Measurements from ENCODE around the gene BMPR1B.
"Not testable (repeated sequence)": the region's sequence is repeated elsewhere in the genome, so short reads cannot be mapped to it uniquely, and the experiment has no call there.

The BMPR1B gene

DNA sequence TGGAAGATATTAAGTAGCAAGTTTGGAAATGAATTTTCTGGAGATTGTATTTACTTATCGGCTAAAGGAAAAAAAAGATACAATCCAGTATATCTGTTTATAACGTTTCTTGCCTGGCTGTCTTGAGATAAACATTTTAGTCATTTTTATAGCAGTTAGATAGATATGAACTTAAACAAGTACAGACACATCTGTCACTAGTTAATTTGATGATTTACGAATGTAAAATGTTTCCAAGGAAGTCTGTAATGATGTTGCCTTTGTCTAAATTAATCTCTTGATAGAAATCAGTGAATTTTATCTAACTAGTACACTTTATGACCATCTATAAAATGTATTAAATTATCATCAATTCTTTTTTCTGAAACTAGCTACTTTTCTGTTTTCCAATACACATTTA, 5.7 kb downstream of the BMPR1B start:
- no peak for DNase-seq

GRCh38 chr4:94764069-94764468, 6.3 kb downstream of the BMPR1B start:
- DNase-seq: no peak

DNA sequence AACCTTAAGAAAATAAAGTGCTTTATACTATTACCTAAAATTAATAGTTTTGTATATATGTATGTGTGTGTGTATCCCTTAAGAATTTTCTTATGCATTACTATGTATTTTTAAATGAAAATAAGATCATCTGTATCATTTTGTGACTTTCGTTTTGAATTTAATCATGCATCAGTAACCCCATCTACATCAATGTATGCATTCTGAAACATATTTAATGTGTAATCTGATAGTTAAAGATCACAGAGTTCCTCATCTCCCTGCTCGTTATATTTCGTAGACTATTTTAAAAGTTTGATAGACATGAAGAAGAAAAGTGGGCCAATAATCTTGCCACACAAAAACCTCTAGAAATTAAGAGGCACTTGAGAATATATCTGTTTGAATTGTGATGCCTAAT, 7.4 kb downstream of the BMPR1B start:
- no peak for DNase-seq

- DNase-seq: no peak
Observed at GRCh38 chr4:94765648-94766047, 7.9 kb downstream of the BMPR1B start.

DNA sequence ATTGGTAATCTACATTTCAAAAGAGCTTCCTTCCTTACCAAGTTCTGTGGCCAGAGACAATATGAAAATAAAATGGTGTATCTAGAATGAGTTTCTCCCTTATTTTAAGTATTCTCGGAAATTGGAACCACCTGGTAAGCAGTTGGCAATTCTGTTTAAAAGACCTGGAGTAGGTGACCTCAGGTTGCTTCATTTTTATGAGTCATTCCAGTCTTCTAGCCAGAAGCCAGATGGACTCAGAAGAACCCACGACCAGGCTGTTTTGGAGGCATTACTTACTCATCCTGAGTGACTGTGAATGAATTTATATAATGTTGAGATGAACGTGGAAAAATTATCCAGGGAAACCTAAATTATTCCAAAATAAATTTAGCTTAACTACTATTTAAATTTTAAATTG, 9.1 kb downstream of the BMPR1B start:
- no peak for DNase-seq

GRCh38 chr4:94767446-94767845, 9.7 kb downstream of the BMPR1B start:
- no peak for DNase-seq

DNA sequence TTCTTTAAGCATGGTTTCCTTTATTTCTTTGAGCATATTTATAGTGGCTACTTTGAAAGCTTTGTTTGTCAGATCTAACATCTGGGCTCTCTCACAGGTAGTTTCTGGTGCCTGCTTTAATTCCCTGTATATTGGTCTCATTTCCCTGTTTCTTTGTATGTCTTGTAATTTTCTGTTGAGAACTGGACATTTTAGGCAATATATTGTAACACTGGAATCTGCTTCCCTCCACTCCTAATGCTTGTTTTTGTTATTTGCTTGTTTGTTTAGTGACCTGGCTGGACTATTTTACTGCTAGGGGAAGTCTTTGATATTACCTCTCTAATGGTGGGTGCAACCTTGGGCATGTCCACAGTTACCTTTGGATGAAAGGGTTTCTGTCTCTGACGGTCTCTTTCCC, 25.0 kb downstream of the BMPR1B start:
- DNase-seq: no peak

DNA sequence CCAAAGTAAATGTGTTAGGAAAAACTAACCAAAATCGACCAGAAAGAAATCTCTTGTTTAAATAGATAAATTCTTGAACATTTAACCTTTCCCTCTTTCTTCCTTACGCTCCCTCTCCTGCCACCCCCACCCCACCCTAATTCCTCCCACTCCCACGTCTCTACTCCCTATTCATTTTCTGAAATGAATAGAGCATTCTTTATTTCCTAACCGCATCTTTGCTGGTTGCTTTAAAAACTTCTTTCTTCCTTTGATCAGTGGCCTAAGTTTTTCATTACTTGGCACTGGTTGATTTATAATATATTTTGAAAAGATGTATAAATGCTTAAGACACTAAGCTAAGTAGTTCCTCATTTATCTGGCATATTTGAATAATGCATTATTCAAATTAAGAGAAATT, 33.9 kb downstream of the BMPR1B start:
- no peak for DNase-seq

- no peak for DNase-seq
Observed at GRCh38 chr4:94798808-94799207, 41.1 kb downstream of the BMPR1B start.

GRCh38 chr4:94801016-94801415, 43.3 kb downstream of the BMPR1B start:
- DNase-seq: no peak

GRCh38 chr4:94802091-94802490, 44.3 kb downstream of the BMPR1B start:
- DNase-seq: no peak

DNA sequence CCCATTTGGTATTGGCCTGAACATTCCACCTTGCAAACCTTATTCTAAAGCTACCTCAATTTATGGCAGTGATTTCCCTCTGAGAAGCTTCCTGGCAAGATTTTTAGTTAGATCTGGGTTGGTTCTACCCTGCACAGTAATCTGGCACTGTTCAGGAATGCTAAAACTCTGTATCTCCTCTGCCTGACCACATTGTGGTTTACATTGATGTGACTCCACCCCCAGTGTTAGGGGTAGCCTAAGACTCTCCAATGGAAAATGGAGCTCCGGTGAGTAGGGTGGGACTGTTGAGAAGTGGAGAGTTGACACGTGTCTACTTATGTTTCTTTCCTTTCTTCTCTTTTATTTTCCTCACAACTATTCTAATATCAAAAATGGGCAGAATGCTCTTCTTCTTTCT, 45.4 kb downstream of the BMPR1B start:
- DNase-seq: no peak

DNA sequence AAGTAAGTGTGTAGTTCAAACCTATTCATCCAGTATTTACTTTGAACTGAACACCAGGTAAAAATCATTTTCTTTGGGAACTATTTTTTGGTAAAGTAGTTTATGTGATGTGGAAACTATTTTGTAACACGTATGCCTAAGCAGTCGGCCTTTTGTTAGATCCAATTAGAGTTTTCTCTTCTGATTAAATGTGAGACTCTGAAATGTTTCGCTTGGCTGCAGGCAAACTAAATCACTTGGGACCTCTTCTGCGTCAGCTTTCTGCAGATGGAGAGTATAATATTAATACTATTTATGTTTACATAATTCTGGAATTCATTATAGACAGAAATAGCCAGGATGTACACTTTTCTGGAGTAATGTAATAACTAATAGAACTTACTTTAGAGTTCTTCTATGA, 46.9 kb downstream of the BMPR1B start:
- DNase-seq: no peak

DNA sequence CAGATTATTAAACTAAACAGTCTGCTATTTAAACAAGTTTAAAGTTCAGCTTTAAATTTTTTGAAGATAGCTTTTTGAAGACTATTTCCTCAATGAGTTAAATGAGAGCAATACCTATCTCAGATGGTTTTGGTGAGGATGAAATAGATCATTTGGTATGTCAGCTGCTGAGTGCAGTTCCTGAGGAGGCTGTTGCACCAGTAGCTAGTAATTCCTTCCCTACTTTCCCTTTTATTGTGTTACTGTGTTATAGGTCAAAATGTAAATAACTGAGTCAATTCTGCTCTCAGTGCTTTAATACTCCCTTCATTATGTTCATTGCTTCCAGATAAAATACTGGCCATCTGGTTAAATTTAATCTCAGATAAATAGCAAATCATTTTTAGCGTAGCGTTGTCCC, 48.6 kb downstream of the BMPR1B start:
- DNase-seq: no peak

DNA sequence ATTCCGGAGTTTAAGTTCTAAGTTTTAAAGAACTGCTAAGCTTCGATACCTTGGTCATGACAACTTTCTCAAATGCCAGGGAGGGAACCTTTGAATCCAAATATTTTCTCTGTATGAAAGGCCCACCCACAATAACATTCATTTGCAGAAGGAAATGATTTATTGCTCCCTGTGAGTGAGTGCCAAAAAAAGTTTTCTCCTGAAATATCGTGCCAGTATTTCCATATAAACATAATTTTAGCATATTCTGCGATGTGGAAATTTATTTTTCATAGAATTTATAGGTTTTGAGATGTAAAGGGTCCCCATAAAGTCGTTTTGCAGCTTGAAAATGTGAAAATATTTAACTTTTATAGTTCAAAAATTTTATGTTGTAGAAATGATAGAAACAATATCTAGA, 53.9 kb downstream of the BMPR1B start:
- no peak for DNase-seq

DNA sequence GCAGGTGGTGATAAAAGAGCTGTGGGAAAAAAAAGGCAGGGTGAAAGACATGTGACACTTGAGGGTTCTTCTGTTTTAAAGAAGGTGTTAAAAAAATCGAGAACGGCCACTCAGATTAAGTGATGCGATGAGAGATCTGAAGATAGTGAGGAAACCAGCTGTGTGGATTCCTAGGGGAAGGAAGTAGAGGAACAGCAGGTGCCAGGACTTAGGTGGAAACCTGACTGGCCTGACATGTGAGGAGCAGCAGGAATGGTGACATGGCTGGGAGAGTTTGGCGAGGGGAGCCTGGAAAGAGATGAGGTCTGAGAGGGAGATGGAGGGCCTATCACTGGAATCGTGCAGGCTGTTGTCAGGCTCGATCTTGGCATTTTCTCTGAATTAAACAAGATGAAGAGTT, 55.5 kb downstream of the BMPR1B start:
- DNase-seq: no peak

- DNase-seq: no peak
Observed at GRCh38 chr4:94814237-94814636, 56.5 kb downstream of the BMPR1B start.

GRCh38 chr4:94819371-94820168, 61.8 kb downstream of the BMPR1B start:
- DNase-seq: no peak

GRCh38 chr4:94826206-94826605, 68.5 kb downstream of the BMPR1B start:
- DNase-seq: no peak

DNA sequence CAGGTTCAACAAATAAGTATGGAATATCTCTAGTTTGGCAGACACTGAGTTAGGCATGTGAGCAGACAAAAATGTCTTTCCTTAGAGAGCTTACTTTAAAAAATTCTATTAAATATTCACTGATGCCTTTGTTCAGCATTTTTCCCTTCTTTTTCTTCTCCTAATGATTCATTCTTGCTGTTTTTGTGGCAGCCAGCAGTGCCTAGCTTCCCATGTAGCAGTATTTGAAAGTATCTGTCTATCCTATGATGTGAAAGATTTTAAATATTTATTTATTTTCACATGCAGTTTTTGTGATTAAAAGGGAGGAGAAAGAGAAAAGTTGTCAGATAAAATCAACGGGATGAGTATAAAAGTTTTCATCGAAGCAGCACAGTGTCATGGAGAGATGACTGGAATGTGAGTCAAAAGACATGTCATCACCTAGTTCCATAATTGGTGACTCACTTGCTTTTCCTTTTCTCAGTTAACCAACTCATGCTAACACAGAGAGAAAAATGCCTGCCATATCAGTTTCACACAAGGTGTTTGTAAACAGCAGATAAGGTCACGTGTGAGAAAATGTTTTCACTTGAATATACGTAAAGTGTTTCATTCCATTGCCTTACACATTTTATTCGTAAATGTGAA, 69.8 kb downstream of the BMPR1B start:
- no peak for DNase-seq

- no peak for DNase-seq
Observed at GRCh38 chr4:94828882-94829281, 71.1 kb downstream of the BMPR1B start.

GRCh38 chr4:94831607-94832006, 73.9 kb downstream of the BMPR1B start:
- DNase-seq: no peak

- not testable (repeated sequence) for DNase-seq
Observed at GRCh38 chr4:94832329-94832728, 74.6 kb downstream of the BMPR1B start.

- DNase-seq: no peak
Observed at GRCh38 chr4:94833394-94833793, 75.6 kb downstream of the BMPR1B start.

GRCh38 chr4:94834501-94834900, 76.7 kb downstream of the BMPR1B start:
- DNase-seq: no peak
